ENCODE measurements around the gene ZNF511.

ZNF511 gene

GRCh38 chr10:133353988-133354605 is 45.4 kb downstream of the ZNF511 start:
- no peak for DNase-seq (ENCODE audit: low spot score)

GRCh38 chr10:133354672-133355240 is 46.0 kb downstream of the ZNF511 start:
- no peak for DNase-seq (ENCODE audit: low spot score)

- DNase-seq (ENCODE audit: low spot score), result no peak
These were observed 46.6 kb downstream of the ZNF511 start for GRCh38 chr10:133355266-133355665.

GRCh38 chr10:133355991-133356390 is 47.3 kb downstream of the ZNF511 start:
- DNase-seq (ENCODE audit: low spot score), result no peak

- no peak for DNase-seq (ENCODE audit: low spot score)
These were observed 48.0 kb downstream of the ZNF511 start for GRCh38 chr10:133356549-133357284.

GRCh38 chr10:133357285-133358161 is 48.8 kb downstream of the ZNF511 start, which contains the start of gene FUOM:
Gene FUOM, minus strand, starts transcription at chr10:133358019. Its CDS starts 12 bp downstream, at chr10:133358007.
- DNase-seq (ENCODE audit: low spot score), result peak; percentile 38

- DNase-seq (ENCODE audit: low spot score), result no peak
These were observed 49.6 kb downstream of the ZNF511 start for GRCh38 chr10:133358162-133358924.

- DNase-seq (ENCODE audit: low spot score), result no peak
These were observed 50.2 kb downstream of the ZNF511 start for GRCh38 chr10:133358925-133359310.

GRCh38 chr10:133359554-133359971 is 50.8 kb downstream of the ZNF511 start:
- DNase-seq (ENCODE audit: low spot score), result peak; percentile 71

- DNase-seq (ENCODE audit: low spot score), result no peak
These were observed 51.4 kb downstream of the ZNF511 start for GRCh38 chr10:133359972-133360610.

GRCh38 chr10:133361227-133361626 is 52.5 kb downstream of the ZNF511 start:
- no peak for DNase-seq (ENCODE audit: low spot score)

- DNase-seq (ENCODE audit: low spot score), result no peak
These were observed 53.2 kb downstream of the ZNF511 start for GRCh38 chr10:133361773-133362441.
